ENCODE measurements around the gene FAM25C.
"Not testable (repeated sequence)": the region's sequence is repeated elsewhere in the genome, so short reads cannot be mapped to it uniquely, and the experiment has no call there.

The FAM25C gene

GRCh38 chr10:47947424-47947823, 52.2 kb downstream of the FAM25C start:
- DNase-seq, result not testable (repeated sequence)
